HepG2 (cell line): ENCODE data around the gene XPO5. TPM values are rescaled to one million over a fixed set of nuclear protein-coding genes. Genes with fewer than 3 reads are reported as not detected.

ENCODE experiments used
- DMTF1 ChIP-seq: sonication (generic); formaldehyde crosslinking; IDR thresholded peaks from 2 replicates; pipeline ENCODE4 v1.4.0; 2020; ENCODE audit warnings: mild to moderate bottlenecking, missing genetic modification reagents
- GLI4 ChIP-seq: sonication (generic); formaldehyde crosslinking; IDR thresholded peaks from 2 replicates; pipeline ENCODE4 v1.5.1; 2020; ENCODE audit warnings: missing genetic modification reagents, mild to moderate bottlenecking, moderate library complexity, borderline replicate concordance
- IKZF4 ChIP-seq: sonication (generic); formaldehyde crosslinking; IDR thresholded peaks from 2 replicates; pipeline ENCODE4 v1.5.1; 2020; ENCODE audit warnings: borderline replicate concordance, mild to moderate bottlenecking, low read depth, missing genetic modification reagents; ENCODE audit errors: not compliant biosample characterization
- NAIF1 ChIP-seq: sonication (generic); formaldehyde crosslinking; IDR thresholded peaks from 2 replicates; pipeline ENCODE4 v1.5.0; 2020; ENCODE audit warnings: mild to moderate bottlenecking, missing genetic modification reagents, borderline replicate concordance
- NFRKB ChIP-seq: fragments of 450-650 bp; IDR thresholded peaks from 2 replicates; pipeline ENCODE4 v1.6.1; 2017
- NFYB ChIP-seq: sonication (generic); formaldehyde crosslinking; IDR thresholded peaks from 2 replicates; pipeline ENCODE4 v1.4.0; 2020; ENCODE audit warnings: missing genetic modification reagents
- RARG ChIP-seq: sonication (generic); formaldehyde crosslinking; IDR thresholded peaks from 2 replicates; pipeline ENCODE4 v1.4.0; 2020; ENCODE audit warnings: low read depth, mild to moderate bottlenecking, missing genetic modification reagents
- RFXANK ChIP-seq: IDR thresholded peaks from 2 replicates; pipeline ENCODE4 v1.6.1; 2016
- TBX3 ChIP-seq: fragments of 450-650 bp; IDR thresholded peaks from 2 replicates; pipeline ENCODE4 v1.6.1; 2017; ENCODE audit warnings: antibody characterized with exemption, mild to moderate bottlenecking, inconsistent platforms, borderline replicate concordance
- TEF ChIP-seq: sonication (generic); formaldehyde crosslinking; IDR thresholded peaks from 2 replicates; pipeline ENCODE4 v1.5.0; 2020; ENCODE audit warnings: missing genetic modification reagents
- ZBTB42 ChIP-seq: sonication (generic); formaldehyde crosslinking; IDR thresholded peaks from 2 replicates; pipeline ENCODE4 v1.5.0; 2020; ENCODE audit warnings: mild to moderate bottlenecking, missing genetic modification reagents
- ZFP36 ChIP-seq: fragments of 150-350 bp; IDR thresholded peaks from 2 replicates; pipeline ENCODE4 v1.6.1; 2018; ENCODE audit warnings: borderline replicate concordance, low read length, low read depth; ENCODE audit not compliant: partially characterized antibody
- ZFYVE20 ChIP-seq: sonication (generic); formaldehyde crosslinking; IDR thresholded peaks from 2 replicates; pipeline ENCODE4 v1.8.0; 2023; ENCODE audit warnings: low read depth, mild to moderate bottlenecking, moderate library complexity, missing genetic modification reagents, borderline replicate concordance
- ZNF329 ChIP-seq: sonication (generic); formaldehyde crosslinking; IDR thresholded peaks from 2 replicates; pipeline ENCODE4 v1.9.0; 2021; ENCODE audit warnings: low read depth, mild to moderate bottlenecking, missing genetic modification reagents
- ZNF775 ChIP-seq: sonication (generic); formaldehyde crosslinking; IDR thresholded peaks from 2 replicates; pipeline ENCODE4 v1.4.0; 2020; ENCODE audit warnings: missing genetic modification reagents, mild to moderate bottlenecking, moderate library complexity, borderline replicate concordance
- ZNF850 ChIP-seq: sonication (generic); formaldehyde crosslinking; conservative IDR thresholded peaks from 2 replicates; pipeline ENCODE4 v1.9.0; 2021; ENCODE audit warnings: mild to moderate bottlenecking, missing genetic modification reagents
- ZSCAN22 ChIP-seq: sonication (generic); formaldehyde crosslinking; IDR thresholded peaks from 2 replicates; pipeline ENCODE4 v1.4.0; 2020; ENCODE audit warnings: mild to moderate bottlenecking, missing genetic modification reagents
- polyA plus RNA-seq, 8 experiments: library from polyadenylated mRNA; depleted of rRNA in 3 of 8; stranded (reverse) in 7 of 8; unstranded in 1 of 8; fragments of >200 nt; fragmentation: Illumina TruSeq in 4 of 8; extraction: Trizol in 4 of 8; gene quantifications; 2 replicates each; pipeline versions ENCODE4 v1.2.1 to v1.2.3, GENCODE V29; 2011 to 2016; ENCODE audit warnings: low read depth in 4 of 8, missing spikeins in 1 of 8, mixed read lengths in 1 of 8; ENCODE audit not compliant: insufficient read depth in 1 of 8
- total RNA-seq, 5 experiments: library from RNA; depleted of rRNA; stranded (reverse); fragments of >200 nt; fragmentation: Illumina TruSeq; extraction: Trizol; gene quantifications; 2 replicates each; pipeline ENCODE4 v1.2.3, GENCODE V29; 2016; ENCODE audit warnings: low read depth in 1 of 5
- TF ChIP-seq, protein P1 (sequence below): sonication (generic); formaldehyde crosslinking; IDR thresholded peaks from 2 replicates; pipeline ENCODE4 v1.9.0; 2021; ENCODE audit warnings: mild to moderate bottlenecking, missing genetic modification reagents
- TF ChIP-seq, protein P2 (sequence below): sonication (generic); formaldehyde crosslinking; IDR thresholded peaks from 2 replicates; pipeline ENCODE4 v1.5.0; 2020; ENCODE audit warnings: missing genetic modification reagents

Gene XPO5
- total and polyA plus RNA-seq, 2 of the 13 experiments (the other 11 are each of a cell fraction or from before 2014, with no cell fraction given): 52.2 to 68.0 TPM

DNA sequence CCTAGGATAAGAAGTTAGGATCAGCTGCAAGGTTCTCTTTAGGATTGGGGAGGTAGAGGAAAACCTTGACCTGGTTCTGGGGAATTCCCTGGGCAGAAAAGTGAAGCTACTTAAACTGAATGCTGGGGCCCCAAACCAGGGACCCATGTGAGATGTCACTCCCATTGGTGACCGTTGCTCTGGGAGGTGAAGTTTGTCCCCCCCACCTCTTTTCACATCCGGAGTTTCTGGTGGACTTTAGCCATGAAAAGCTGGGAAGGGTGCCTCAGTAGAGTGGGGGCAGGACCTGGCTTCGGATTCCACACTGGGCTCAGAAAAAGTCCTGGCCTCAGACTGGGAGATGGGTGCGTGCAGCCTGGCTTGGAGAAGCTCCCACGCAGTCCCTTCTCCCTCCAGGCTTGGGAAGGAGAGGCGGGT is 85.3 kb downstream of the XPO5 start (continued):
- TF ChIP-seq ZBTB42 (CRISPR knock-in tag): no peak
- TF ChIP-seq, protein P1, sequence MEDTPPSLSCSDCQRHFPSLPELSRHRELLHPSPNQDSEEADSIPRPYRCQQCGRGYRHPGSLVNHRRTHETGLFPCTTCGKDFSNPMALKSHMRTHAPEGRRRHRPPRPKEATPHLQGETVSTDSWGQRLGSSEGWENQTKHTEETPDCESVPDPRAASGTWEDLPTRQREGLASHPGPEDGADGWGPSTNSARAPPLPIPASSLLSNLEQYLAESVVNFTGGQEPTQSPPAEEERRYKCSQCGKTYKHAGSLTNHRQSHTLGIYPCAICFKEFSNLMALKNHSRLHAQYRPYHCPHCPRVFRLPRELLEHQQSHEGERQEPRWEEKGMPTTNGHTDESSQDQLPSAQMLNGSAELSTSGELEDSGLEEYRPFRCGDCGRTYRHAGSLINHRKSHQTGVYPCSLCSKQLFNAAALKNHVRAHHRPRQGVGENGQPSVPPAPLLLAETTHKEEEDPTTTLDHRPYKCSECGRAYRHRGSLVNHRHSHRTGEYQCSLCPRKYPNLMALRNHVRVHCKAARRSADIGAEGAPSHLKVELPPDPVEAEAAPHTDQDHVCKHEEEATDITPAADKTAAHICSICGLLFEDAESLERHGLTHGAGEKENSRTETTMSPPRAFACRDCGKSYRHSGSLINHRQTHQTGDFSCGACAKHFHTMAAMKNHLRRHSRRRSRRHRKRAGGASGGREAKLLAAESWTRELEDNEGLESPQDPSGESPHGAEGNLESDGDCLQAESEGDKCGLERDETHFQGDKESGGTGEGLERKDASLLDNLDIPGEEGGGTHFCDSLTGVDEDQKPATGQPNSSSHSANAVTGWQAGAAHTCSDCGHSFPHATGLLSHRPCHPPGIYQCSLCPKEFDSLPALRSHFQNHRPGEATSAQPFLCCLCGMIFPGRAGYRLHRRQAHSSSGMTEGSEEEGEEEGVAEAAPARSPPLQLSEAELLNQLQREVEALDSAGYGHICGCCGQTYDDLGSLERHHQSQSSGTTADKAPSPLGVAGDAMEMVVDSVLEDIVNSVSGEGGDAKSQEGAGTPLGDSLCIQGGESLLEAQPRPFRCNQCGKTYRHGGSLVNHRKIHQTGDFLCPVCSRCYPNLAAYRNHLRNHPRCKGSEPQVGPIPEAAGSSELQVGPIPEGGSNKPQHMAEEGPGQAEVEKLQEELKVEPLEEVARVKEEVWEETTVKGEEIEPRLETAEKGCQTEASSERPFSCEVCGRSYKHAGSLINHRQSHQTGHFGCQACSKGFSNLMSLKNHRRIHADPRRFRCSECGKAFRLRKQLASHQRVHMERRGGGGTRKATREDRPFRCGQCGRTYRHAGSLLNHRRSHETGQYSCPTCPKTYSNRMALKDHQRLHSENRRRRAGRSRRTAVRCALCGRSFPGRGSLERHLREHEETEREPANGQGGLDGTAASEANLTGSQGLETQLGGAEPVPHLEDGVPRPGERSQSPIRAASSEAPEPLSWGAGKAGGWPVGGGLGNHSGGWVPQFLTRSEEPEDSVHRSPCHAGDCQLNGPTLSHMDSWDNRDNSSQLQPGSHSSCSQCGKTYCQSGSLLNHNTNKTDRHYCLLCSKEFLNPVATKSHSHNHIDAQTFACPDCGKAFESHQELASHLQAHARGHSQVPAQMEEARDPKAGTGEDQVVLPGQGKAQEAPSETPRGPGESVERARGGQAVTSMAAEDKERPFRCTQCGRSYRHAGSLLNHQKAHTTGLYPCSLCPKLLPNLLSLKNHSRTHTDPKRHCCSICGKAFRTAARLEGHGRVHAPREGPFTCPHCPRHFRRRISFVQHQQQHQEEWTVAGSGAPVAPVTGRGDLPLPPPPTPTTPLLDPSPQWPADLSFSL (CRISPR knock-in tag): peak; percentile 5; the same call in 1 of the 2 replicates
- no peak for TF ChIP-seq IKZF4 (CRISPR knock-in tag)
- no peak for TF ChIP-seq RARG (CRISPR knock-in tag)
- TF ChIP-seq RFXANK (CRISPR knock-in tag): no peak
- no peak for TF ChIP-seq ZFYVE20 (CRISPR knock-in tag)
- no peak for TF ChIP-seq ZNF850 (CRISPR knock-in tag)
- TF ChIP-seq ZNF775: 0 out of 2 replicates have a peak, but pooled peaks have one; percentile 52
- TF ChIP-seq ZFP36: no peak
- TF ChIP-seq ZSCAN22 (CRISPR knock-in tag): no peak
- TF ChIP-seq GLI4 (CRISPR knock-in tag): no peak
- no peak for TF ChIP-seq NAIF1 (CRISPR knock-in tag)
- TF ChIP-seq TEF: no peak
- TF ChIP-seq TBX3: no peak
- no peak for TF ChIP-seq NFYB (CRISPR knock-in tag)
- no peak for TF ChIP-seq ZNF329 (CRISPR knock-in tag)
- no peak for TF ChIP-seq DMTF1 (CRISPR knock-in tag)
- TF ChIP-seq, protein P2, sequence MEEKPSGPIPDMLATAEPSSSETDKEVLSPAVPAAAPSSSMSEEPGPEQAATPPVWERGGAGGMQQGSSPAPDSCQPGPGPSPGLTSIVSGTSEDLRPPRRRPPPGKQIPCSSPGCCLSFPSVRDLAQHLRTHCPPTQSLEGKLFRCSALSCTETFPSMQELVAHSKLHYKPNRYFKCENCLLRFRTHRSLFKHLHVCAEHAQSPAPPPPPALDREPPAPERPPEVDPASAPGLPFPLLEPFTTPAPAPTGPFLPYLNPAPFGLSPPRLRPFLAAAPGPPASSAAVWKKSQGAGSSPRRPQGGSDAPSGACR: no peak
- TF ChIP-seq NFRKB: no peak
